H9 (cell line): ENCODE results near the gene ATP8A2. TPM values are rescaled to one million over a fixed set of nuclear protein-coding genes. Genes with fewer than 3 reads are reported as not detected.
A peak's percentile ranks its signal among the peaks of the same experiment; 100 is the strongest.

Experiments used
- DNase-seq: peaks from one replicate; pipeline ENCODE4 v3.0.0-alpha.2; 2017
- H2AFZ ChIP-seq: one replicate; pipeline ENCODE4 v1.6.1; 2013; ENCODE audit warnings: mild to moderate bottlenecking, low read length, control low read depth, moderate library complexity
- H2AK5ac ChIP-seq: 2 replicates; pipeline ENCODE4 v1.6.1; 2013; ENCODE audit warnings: low read length, control low read depth, mixed read lengths; ENCODE audit not compliant: insufficient read length
- H2BK120ac ChIP-seq: one replicate; pipeline ENCODE4 v1.6.1; 2013; ENCODE audit warnings: low read depth, mild to moderate bottlenecking, low read length, control low read depth, inconsistent platforms; ENCODE audit not compliant: poor library complexity, severe bottlenecking
- H2BK12ac ChIP-seq: 2 replicates; pipeline ENCODE4 v1.6.1; 2013; ENCODE audit warnings: low read length, control low read depth, mixed read lengths, low read depth; ENCODE audit not compliant: insufficient read length
- H2BK15ac ChIP-seq: 2 replicates; pipeline ENCODE4 v1.6.1; 2013; ENCODE audit warnings: low read depth, low read length, control low read depth
- H2BK20ac ChIP-seq: one replicate; pipeline ENCODE4 v1.6.1; 2013; ENCODE audit warnings: low read depth, mild to moderate bottlenecking, low read length, control low read depth, inconsistent platforms; ENCODE audit not compliant: poor library complexity, severe bottlenecking
- H2BK5ac ChIP-seq: 2 replicates; pipeline ENCODE4 v1.6.1; 2013; ENCODE audit warnings: low read length, control low read depth, mixed read lengths; ENCODE audit not compliant: insufficient read length
- H3K14ac ChIP-seq: 2 replicates; pipeline ENCODE4 v1.6.1; 2013; ENCODE audit warnings: low read length, control low read depth; ENCODE audit not compliant: insufficient read depth
- H3K18ac ChIP-seq: 2 replicates; pipeline ENCODE4 v1.6.1; 2013; ENCODE audit warnings: low read depth, mild to moderate bottlenecking, mixed read lengths, low read length, control low read depth; ENCODE audit not compliant: insufficient read length
- H3K23ac ChIP-seq: 2 replicates; pipeline ENCODE4 v1.6.1; 2013; ENCODE audit warnings: low read length, control low read depth, mixed read lengths, low read depth; ENCODE audit not compliant: insufficient read length
- H3K23me2 ChIP-seq: 2 replicates; pipeline ENCODE4 v1.6.1; 2013; ENCODE audit warnings: low read depth, mild to moderate bottlenecking, mixed read lengths, low read length, control low read depth; ENCODE audit not compliant: insufficient read length, poor library complexity, severe bottlenecking
- H3K27ac ChIP-seq: 2 replicates; pipeline ENCODE4 v1.5.1; 2013; ENCODE audit warnings: low read length, control low read depth, mixed read lengths, low read depth; ENCODE audit not compliant: insufficient read length
- H3K27me3 ChIP-seq: 2 replicates; pipeline ENCODE4 v1.6.1; 2013; ENCODE audit warnings: low read length, control low read depth, inconsistent platforms; ENCODE audit not compliant: insufficient read depth
- H3K4ac ChIP-seq: 2 replicates; pipeline ENCODE4 v1.6.1; 2013; ENCODE audit warnings: low read depth, mild to moderate bottlenecking, control low read depth, inconsistent platforms, low read length, moderate library complexity
- H3K4me1 ChIP-seq: 2 replicates; pipeline ENCODE4 v1.6.1; 2013; ENCODE audit warnings: low read length, control low read depth, inconsistent platforms; ENCODE audit not compliant: insufficient read depth
- H3K4me2 ChIP-seq: 2 replicates; pipeline ENCODE4 v1.6.1; 2013; ENCODE audit warnings: low read length, control low read depth, mixed read lengths; ENCODE audit not compliant: insufficient read length, insufficient read depth
- H3K56ac ChIP-seq: 2 replicates; pipeline ENCODE4 v1.6.1; 2013; ENCODE audit warnings: low read depth, mild to moderate bottlenecking, mixed read lengths, low read length, control low read depth; ENCODE audit not compliant: insufficient read length
- H3K79me1 ChIP-seq: 2 replicates; pipeline ENCODE4 v1.6.1; 2013; ENCODE audit warnings: low read depth, mild to moderate bottlenecking, moderate library complexity, low read length, control low read depth, inconsistent platforms; ENCODE audit not compliant: insufficient read depth, poor library complexity, severe bottlenecking
- H3K79me2 ChIP-seq: 2 replicates; pipeline ENCODE4 v1.6.1; 2013; ENCODE audit warnings: low read length, control low read depth, inconsistent platforms; ENCODE audit not compliant: insufficient read depth
- H3K9ac ChIP-seq: 2 replicates; pipeline ENCODE4 v1.6.1; 2013; ENCODE audit warnings: low read length, control low read depth, mixed read lengths; ENCODE audit not compliant: insufficient read length; ENCODE audit errors: extremely low read depth
- H3K9me3 ChIP-seq: one replicate; pipeline ENCODE4 v1.6.1; 2013; ENCODE audit warnings: low read depth, low read length, inconsistent platforms; ENCODE audit not compliant: control insufficient read depth
- H3T11ph ChIP-seq: one replicate; pipeline ENCODE4 v1.6.1; 2013; ENCODE audit warnings: mild to moderate bottlenecking, low read length, control low read depth, inconsistent platforms
- H4K20me1 ChIP-seq: one replicate; pipeline ENCODE4 v1.6.1; 2013; ENCODE audit not compliant: control insufficient read depth, insufficient read length, insufficient read depth
- H4K5ac ChIP-seq: 2 replicates; pipeline ENCODE4 v1.6.1; 2013; ENCODE audit warnings: low read depth, mild to moderate bottlenecking, mixed read lengths, low read length, control low read depth; ENCODE audit not compliant: insufficient read length
- H4K8ac ChIP-seq: replicated peaks from 2 replicates; pipeline ENCODE4 v1.6.1; 2013; ENCODE audit warnings: low read length, control low read depth, mixed read lengths, low read depth; ENCODE audit not compliant: insufficient read length
- H4K91ac ChIP-seq: 2 replicates; pipeline ENCODE4 v1.6.1; 2013; ENCODE audit warnings: low read depth, mild to moderate bottlenecking, moderate library complexity, mixed read lengths, low read length, control low read depth; ENCODE audit not compliant: insufficient read length
- H3K27ac Mint-ChIP-seq, 3 experiments: 2 replicates in 2 of 3; 3 replicates in 1 of 3; pipeline ENCODE4 v1.8.0; 2020 to 2021; ENCODE audit warnings: mixed read lengths in 3 of 3, mild to moderate bottlenecking in 1 of 3, moderate library complexity in 1 of 3
- H3K27me3 Mint-ChIP-seq: 2 replicates; pipeline ENCODE4 v1.8.0; 2021; ENCODE audit warnings: low read depth, mild to moderate bottlenecking, moderate library complexity, mixed read lengths
- H3K36me3 Mint-ChIP-seq, 3 experiments: 2 replicates in 2 of 3; 3 replicates in 1 of 3; pipeline ENCODE4 v1.8.0; 2020 to 2021; ENCODE audit warnings: low read depth in 3 of 3, mixed read lengths in 3 of 3; ENCODE audit not compliant: insufficient read depth in 1 of 3
- H3K4me1 Mint-ChIP-seq, 2 experiments: 2 replicates each; pipeline ENCODE4 v1.8.0; 2020; ENCODE audit warnings: mixed read lengths in 2 of 2
- H3K4me3 Mint-ChIP-seq, 2 experiments: 2 replicates in 1 of 2; 3 replicates in 1 of 2; pipeline ENCODE4 v1.8.0; 2020 to 2021; ENCODE audit warnings: mild to moderate bottlenecking in 2 of 2, mixed read lengths in 2 of 2, moderate library complexity in 1 of 2
- H3K9me3 Mint-ChIP-seq, 2 experiments: 2 replicates in 1 of 2; 3 replicates in 1 of 2; pipeline ENCODE4 v1.8.0; 2020; ENCODE audit warnings: mild to moderate bottlenecking in 2 of 2, mixed read lengths in 2 of 2, moderate library complexity in 1 of 2
- CTCF ChIP-seq: fragments of 200-600 bp; sonication (generic); conservative IDR thresholded peaks from 3 replicates; pipeline ENCODE4 v1.8.0; 2021; ENCODE audit warnings: antibody characterized with exemption, mild to moderate bottlenecking
- WGBS: extraction: QIAGEN DNeasy Blood & Tissue Kit; methylation state at CpG from one replicate; pipeline ENCODE4 v1.1.7; 2013; ENCODE audit warnings: missing lambda C conversion rate, low lambda C conversion rate, mixed read lengths; ENCODE audit not compliant: insufficient read length; ENCODE audit errors: extremely low coverage; 5-methylcytosine and 5-hydroxymethylcytosine counted together
- total RNA-seq: library from RNA; stranded (reverse); gene quantifications from 2 replicates; pipeline ENCODE4 v1.2.1, GENCODE V29; 2021

The ATP8A2 gene
- total RNA-seq, 1 experiment from 2014 or later: 18.2 TPM

DNA sequence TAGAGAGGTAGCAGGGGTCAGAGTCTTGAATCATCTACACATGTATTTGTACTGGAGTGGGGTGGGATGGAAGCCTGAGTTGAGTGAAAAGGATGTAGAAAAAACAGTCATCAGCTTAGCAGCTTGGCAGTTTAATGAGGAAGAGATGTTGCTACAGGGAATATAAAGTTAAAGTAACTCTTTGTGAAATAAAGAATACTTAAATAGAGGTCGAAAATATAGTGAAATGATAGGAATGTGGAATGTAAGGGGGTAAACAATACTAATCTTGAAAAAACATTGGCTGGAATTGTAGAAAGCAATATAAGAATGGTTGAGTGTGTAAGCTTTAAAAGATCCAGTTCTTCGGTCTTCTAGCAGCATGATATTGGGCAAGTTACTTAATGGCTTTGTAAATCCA, 47.7 kb upstream of the ATP8A2 start:
- Histone ChIP-seq H3K27me3 (no peaks in the 10 kb centered on the region), H3K4ac (no peak overlapping the region), H3K79me1 (no peaks in the 10 kb centered on the region), H3K56ac (no peak overlapping the region), H2BK20ac (no peak overlapping the region), H4K91ac (no peak overlapping the region), H3T11ph (no peak overlapping the region), H3K4me1 (no peaks in the 10 kb centered on the region), H4K5ac (no peak overlapping the region), H3K4me2 (no peak overlapping the region), H2BK12ac (no peak overlapping the region), H2BK120ac (no peak overlapping the region), H3K27ac (no peak overlapping the region), H4K20me1 (no peaks in the 10 kb centered on the region), H2AK5ac (no peak overlapping the region), H3K14ac (no peak overlapping the region), H3K79me2 (no peaks in the 10 kb centered on the region), H3K18ac (no peak overlapping the region), H2BK15ac (no peak overlapping the region), H3K9ac (no peak overlapping the region), H3K9me3 (no peaks in the 10 kb centered on the region), H2BK5ac (no peak overlapping the region), H3K23me2 (no peaks in the 10 kb centered on the region), H4K8ac (no peak overlapping the region), H3K23ac (no peak overlapping the region), H2AFZ (no peak overlapping the region)
- WGBS: 96% methylated on average over 1 of the region's 2 CpGs
- H3K4me1 Mint-ChIP-seq: no peaks in the 10 kb centered on the region
- H3K27ac Mint-ChIP-seq: peak overlapping the region in 1 of 3 experiments; percentile 2; a peak in 3 of 7 replicates
- no peak for TF ChIP-seq CTCF
- no peaks in the 10 kb centered on the region for H3K9me3 Mint-ChIP-seq
- DNase-seq: no peak
- H3K27me3 Mint-ChIP-seq: no peaks in the 10 kb centered on the region
- H3K4me3 Mint-ChIP-seq: no peak overlapping the region
- H3K36me3 Mint-ChIP-seq: peaks cover 2 to 71% (median 56%) of the 10 kb centered on the region in 3 experiments; a peak in 5 of 7 replicates
